Measurements from ENCODE around the gene NMT1.
A peak's percentile ranks its signal among the peaks of the same experiment; 100 is the strongest.
"Not testable (repeated sequence)": the region's sequence is repeated elsewhere in the genome, so short reads cannot be mapped to it uniquely, and the experiment has no call there.

The NMT1 gene

DNA sequence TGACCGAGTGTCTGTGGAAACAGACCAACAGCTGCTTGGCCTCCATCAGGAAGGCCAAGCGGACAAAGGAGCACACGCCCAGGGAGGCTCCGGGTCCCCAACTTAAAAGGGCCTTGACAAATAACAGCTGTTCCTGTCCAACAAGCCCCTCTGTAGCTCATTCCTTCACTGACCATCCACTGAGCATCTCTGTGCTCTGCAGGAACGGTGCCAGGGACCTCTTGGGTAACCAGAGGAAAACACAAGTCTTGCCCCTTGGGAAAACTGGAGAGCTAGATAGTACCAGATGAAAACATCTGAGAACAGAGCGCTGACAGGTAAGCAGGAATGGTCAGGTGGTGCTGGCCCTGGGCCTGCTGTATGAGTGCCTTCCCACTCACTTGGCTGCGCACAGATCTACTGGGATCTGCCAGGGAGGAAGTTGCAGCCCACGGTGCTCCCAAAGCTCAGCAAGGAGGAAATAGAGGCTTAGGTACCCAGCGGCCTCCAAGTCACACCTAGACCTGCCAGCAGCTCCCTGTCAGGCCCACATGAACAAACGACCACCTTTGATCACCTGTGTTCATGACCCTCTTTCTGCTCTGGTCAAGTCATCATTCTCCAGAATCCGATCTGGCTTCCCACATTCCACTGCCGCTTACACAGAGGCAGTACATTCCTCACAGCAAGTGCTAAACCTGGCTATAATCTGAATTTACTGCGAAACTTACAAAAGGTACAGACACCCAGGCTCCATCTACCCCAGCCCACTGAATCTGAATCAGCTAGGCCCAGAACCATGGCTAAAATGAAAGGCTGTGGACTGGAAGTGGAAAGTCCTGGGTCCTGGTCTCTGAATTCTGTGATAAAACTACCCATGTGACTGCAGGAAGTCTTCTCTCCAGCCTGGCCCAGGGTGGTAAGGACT, 22.1 kb upstream of the NMT1 start:
- DNase-seq, result no peak

DNA sequence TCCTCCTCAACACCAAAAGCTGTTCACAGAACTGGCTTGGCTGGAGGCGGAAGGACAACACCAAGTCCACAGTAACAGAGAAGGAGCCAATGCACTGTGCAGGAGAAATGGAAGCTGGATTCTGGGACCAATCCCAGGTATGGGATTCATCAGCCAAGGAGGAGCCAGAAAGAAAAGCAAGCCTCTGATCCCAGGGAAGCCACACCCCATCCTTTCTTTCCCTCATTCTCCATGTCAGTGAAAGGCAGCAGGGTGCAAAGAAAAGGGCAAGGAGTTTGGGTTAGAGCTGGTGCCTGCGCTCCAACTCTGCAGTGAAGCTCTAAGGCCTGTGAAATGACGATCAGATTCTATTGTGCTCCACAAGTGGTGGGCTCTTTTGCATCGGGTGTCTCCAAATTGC, 20.7 kb upstream of the NMT1 start:
- no peak for DNase-seq

- DNase-seq, result no peak
Measured at GRCh38 chr17:45042346-45043120, 18.6 kb upstream of the NMT1 start.

DNA sequence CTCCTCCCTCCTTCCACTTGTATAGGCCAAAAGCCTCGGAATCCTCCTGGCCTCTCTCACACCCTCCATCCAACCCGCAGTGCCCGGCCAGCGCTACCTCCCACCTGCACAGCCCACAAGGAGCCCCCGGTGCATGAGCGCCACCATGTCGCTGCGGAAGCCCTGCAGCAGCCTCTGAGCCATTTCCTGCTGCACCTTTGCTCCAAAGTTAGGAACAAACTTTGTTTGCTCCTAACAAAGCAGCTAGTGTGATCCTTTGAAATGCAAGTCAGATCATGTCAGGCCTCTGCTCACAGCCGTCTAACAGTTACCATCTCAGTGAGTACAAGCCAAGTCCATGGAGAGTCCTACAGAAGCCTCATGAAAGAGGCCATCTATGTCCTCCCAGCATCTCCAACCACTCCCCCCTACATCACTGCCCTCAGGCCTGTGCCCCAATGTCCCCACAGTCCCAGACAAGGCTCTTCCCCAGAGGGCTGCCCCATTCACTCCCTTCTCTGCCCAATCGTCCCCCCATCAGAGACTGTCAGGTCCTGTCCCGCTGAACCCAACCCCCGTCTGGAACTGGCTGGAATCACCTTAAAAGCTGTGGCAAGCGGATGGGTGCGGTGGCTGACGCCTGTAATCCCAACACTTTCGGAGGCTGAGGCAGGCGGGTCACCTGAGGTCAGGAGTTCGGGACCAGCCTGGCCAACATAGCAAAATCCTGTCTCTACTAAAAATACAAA, 17.1 kb upstream of the NMT1 start:
- no peak for DNase-seq

DNA sequence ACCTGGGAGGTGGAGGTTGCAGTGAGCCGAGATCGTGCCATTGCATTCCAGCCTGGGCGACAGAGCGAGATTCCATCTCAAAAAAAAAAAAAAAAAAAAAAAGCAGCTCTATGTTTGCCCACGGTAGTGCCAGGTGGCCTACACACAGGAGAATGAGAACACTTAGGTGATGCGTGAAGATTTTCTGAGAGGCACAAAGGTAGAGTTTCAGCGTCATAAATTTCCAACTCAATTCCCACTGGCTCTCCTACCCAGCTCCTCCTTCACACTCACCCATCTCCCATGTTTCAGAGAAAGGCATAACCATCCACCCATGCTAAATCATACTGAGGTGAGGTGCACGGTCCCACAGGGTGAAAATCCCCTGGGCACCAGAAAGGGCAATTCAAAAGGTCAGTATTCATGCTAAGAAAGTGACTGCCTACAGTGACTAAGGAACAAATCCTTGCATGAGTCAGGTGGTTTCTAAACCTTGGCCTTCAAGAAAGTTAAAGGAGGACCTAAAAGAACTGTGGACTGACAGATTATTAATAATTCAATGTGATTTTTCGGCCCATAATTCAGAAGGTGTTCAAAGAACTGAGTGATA, 14.5 kb upstream of the NMT1 start:
- DNase-seq, result no peak

DNA sequence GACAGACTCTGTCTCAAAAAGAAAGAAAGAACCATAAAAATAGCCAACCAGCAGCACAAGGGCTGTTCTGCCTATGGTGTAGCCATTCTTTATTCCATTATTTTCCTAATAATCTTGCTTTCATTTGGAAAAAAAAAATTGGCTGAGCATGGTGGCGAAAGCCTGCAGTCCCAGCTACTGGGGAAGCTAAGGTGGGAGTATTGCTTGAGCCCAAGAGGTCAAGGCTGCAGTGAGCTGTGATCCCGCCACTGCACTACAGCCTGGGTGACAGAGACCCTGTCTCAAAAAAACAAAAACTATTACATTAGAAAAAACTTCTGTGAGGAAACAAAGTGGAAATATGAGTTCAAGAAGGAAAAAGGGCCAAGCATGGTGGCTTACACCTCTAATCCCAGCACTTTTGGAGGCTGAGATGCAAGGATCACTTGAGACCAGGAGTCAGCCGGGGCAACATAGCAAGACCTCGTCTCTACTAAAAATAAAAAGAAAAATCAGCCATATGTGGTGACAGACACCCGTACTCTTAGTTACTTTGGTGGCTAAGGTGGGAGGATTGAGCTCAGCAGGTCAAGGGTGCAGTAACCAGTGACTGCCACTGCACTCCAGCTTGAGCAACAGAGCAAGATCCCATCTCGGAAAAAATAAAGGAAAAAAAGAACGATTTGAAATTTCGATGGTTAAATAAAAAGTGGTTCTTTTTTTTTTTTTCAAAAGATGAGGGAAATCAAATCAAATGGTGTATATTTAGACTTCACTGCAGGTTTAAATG, 12.1 kb upstream of the NMT1 start:
- peak in 1 of 3 donors; percentile 21 for DNase-seq

DNA sequence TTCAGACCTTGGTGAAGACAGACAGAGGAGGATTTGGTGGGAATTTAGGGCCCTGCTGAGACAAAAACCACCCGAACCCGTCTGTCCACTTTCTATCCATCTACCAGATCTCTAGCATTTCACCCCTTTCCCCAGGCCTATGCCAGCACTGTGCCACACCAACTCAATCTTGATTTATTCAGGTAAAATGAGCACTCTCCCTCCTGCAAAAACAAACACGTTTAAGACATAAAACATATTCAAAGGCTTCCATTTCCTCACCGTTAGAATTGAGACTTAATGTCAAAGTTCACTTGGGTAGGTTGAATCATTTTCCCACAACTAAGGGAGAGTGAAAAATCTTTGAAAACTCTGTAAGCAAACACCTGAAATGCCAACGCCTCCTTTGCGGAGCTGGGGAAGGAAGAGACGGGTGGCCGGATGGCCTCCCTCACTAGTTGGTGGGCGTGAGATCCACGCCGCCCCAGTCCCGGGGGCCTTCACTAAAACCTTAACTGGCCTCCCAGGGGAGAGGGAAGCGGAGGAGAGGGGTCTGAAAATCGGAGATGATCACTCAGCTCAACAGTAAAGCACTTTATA, 10.5 kb upstream of the NMT1 start:
- peak in 2 of 3 donors; percentile 24 to 43 for DNase-seq

- DNase-seq, result peak; percentile 97 to 99 (median 99)
Measured at GRCh38 chr17:45051060-45051719, 9.9 kb upstream of the NMT1 start, which contains the start of gene DCAKD. Gene DCAKD, minus strand, starts transcription at chr17:45051632. Its CDS starts 16,747 bp downstream, at chr17:45034885.

GRCh38 chr17:45051720-45052051, 9.4 kb upstream of the NMT1 start:
- DNase-seq, result not testable (repeated sequence)

DNA sequence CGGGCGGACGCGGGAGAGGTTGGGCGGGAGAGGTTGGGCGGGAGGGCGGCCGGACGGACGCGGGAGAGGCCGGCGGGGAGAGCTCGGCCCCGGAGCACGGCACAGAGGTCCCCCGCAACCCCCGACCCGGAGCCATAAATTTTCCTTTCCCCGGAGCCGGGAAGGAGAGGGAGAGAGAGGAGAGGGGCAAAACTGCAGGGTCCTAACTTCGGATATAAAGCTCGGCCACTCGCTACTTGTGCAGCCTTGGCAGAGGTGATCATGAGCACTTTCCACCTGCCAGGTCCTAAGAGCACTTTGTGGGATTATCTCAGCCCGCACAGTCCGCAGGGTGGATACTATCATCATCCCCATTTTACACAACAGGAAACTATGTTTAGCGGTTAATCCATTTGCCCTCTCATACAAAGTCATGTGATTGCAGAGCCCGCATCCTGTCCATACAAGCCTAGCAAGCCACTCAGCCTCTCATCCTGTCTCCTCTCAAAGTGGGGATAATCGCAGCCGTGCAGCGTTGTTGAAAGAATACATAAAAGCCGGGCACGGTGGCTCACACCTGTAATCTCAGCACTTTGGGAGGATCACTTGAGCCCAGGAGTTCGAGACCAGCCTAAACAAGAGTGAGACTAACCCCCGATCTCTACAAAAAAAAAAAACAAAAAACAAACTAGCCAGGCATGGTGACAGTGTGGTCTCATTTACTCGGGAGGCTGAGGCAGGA, 8.9 kb upstream of the NMT1 start:
- DNase-seq, result peak; percentile 35 to 46 (median 44)

GRCh38 chr17:45060382-45060796, 728 bp upstream of the NMT1 start:
- no peak for DNase-seq

DNA sequence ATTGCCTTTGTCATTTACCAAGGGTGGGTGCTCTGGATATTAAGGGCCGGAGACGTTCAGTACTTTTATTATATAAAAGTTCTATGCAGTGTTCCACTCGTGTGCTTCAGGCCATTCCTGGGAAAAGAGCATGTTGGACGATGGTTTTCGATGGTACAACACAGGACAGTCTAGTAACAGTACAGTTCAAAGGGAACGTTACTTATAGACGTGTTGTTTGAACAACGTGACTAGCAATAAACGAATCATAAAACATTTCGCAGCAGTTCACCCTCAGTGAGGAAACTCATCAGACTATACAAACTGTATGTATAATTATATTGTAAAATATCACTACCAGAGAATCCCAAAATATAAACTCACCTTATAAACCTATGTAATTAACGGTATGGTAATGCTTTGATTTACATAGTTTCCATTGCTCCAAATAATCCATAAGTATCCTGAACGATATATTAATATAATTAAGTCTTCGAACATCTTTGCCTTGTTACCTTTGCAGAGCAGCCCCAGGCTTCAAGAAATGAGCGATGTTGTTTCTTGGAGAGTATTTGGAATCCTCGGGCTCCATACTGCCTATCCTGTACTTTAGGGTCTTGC, 589 bp downstream of the NMT1 start:
- no peak for DNase-seq

GRCh38 chr17:45063198-45063597, 2.1 kb downstream of the NMT1 start:
- peak; percentile 46 to 75 (median 74) for DNase-seq

GRCh38 chr17:45067637-45068036, 6.5 kb downstream of the NMT1 start:
- no peak for DNase-seq

GRCh38 chr17:45070001-45070400, 8.9 kb downstream of the NMT1 start:
- DNase-seq, result no peak

DNA sequence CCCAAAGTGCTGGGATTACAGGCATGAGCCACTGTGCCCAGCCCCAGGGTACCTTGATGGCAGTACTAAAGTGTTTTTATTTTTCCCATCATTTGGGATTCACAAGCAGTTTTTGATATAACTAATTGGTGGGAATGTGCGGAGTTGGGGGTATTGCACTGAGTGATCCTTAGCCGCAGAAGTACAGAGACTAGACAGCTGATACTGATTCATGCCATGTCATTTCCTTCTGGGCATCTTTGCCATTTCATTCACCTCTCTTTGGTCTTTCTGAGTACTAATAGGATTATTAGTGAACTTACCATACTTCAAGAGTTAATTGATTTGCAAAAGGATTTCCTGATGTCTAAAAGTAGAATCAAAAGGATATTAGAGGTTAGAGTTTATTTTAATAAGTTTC, 9.7 kb downstream of the NMT1 start:
- DNase-seq, result peak in 1 of 3 donors; percentile 27

DNA sequence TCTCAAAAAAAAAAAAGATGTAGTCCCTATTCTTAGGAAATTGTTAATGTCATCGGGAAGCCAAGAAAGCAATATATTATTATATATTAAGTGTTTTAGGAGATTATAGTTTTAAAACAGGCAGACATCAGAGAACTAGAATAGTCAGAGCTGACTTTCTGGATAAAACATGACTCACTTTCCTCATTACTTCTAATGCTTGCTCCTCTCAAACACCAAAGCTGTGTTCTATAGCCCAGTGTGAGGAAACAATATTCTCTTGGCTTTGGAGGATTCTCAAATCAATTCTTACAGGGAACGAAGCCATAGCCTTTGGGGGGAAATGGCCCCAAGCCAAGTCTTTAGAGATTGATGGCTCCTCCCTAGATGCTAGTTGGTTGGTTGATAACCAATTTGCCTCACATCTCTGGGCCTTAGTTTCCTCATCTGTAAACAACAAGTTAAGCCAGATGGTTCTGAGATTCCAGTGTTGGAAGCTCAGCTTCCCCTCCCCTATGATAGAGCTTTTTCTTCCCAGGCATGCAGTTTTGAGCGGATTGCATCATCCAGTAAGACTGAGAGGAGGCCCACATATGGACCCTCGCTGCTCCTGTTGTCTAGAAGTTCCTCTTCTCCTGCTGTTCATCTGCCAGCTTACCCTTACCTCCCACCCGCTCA, 12.4 kb downstream of the NMT1 start:
- DNase-seq, result no peak

GRCh38 chr17:45077643-45078042, 16.5 kb downstream of the NMT1 start:
- DNase-seq, result peak; percentile 53 to 69 (median 56)

DNA sequence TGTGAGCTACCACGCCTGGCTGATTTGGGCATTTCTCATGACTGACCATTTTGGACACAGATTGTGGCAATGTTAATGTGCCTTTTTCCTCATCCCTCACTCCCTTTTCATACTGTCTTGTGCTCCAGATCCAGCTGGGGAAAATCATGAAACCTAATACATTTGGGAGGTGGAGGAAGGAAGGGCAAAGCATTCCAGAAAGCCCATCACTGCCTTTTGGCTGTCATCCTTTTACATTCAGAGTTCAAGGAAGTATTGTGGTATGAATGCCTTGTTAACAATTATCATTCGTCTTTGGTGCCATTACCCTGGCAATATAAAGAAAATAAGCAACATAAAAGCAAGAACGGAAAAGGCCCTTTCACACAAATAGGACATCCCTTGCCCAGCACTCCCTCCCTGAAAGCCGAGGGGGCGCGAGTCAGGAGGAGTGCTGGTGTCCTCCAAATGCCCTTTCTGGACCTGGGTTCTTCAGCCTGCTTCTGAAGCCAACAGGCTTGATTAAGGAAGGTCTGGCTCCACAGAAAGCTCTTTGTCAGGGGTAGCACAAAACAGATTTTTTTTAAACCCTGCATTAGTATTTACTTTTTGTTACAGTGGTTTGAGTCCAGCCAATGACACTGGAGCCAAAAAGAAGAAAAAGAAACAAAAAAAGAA, 20.1 kb downstream of the NMT1 start:
- DNase-seq, result no peak
